GM12878 (cell line): ENCODE results near the gene SLC4A2. TPM values are rescaled to one million over a fixed set of nuclear protein-coding genes. Genes with fewer than 3 reads are reported as not detected.

Experiments
- ATAC-seq: fragments of 200-7000 bp; cut with Tn5 transposase; 3 replicates; pipeline ENCODE4 v1.9.1; 2020; ENCODE audit warnings: mild to moderate bottlenecking, moderate library complexity
- BruUV-seq: library from RNA; stranded (reverse); fragments of 400-500 nt; replicated peaks from 2 replicates; lab custom pipeline; 2021; lab: Mats Ljungman, UMichigan
- CTCF ChIA-PET: fragments of 300-600 bp; sonication (Branson Sonifier 250); formaldehyde crosslinking; extraction: SDS; loops from one replicate; lab custom pipeline; 2021; ENCODE audit warnings: inconsistent platforms; lab: Yijun Ruan, JAX
- POLR2A ChIA-PET: fragments of 350-600 bp; formaldehyde crosslinking; extraction: SDS; loops from one replicate; lab custom pipeline; 2021; ENCODE audit warnings: inconsistent platforms; lab: Charles Lee
- RAD21 ChIA-PET: fragments of 300-600 bp; sonication (Branson Sonifier 250); formaldehyde crosslinking; loops from one replicate; lab custom pipeline; 2023; ENCODE audit warnings: antibody characterized with exemption; ENCODE audit not compliant: unreplicated experiment; lab: Charles Lee
- SMC1A ChIA-PET: fragments of 300-600 bp; sonication (Branson Sonifier 250); formaldehyde crosslinking; loops from one replicate; lab custom pipeline; 2023; ENCODE audit not compliant: unreplicated experiment, uncharacterized antibody; lab: Charles Lee
- DNase-seq: peaks from one replicate; pipeline ENCODE4 v3.0.0-alpha.2; 2011; ENCODE audit warnings: low read depth, low spot score
- FAIRE-seq: peaks from 3 replicates; lab custom pipeline; 2011; peaks lifted over from hg19 to GRCh38; lab: Jason Lieb, UNC
- H2AFZ ChIP-seq: 2 replicates; pipeline ENCODE4 v1.6.0; 2011; ENCODE audit warnings: low read depth, low read length, control low read depth; ENCODE audit not compliant: control insufficient read depth
- H3K27ac ChIP-seq: 2 replicates; pipeline ENCODE4 v1.5.1; 2011; ENCODE audit warnings: control low read depth; ENCODE audit not compliant: control insufficient read depth, insufficient read depth
- H3K27me3 ChIP-seq, 2 experiments: replicated peaks in 1 of 2; 2 replicates each; pipeline versions ENCODE4 v1.6.0 to v1.6.1; 2011; ENCODE audit warnings: low read length in 1 of 2; ENCODE audit not compliant: control insufficient read depth in 2 of 2, insufficient read depth in 2 of 2
- H3K36me3 ChIP-seq, 2 experiments: 2 replicates each; pipeline ENCODE4 v1.5.1; 2011; ENCODE audit warnings: low read length in 1 of 2; ENCODE audit not compliant: control insufficient read depth in 2 of 2, insufficient read depth in 2 of 2
- H3K4me1 ChIP-seq: 2 replicates; pipeline ENCODE4 v1.6.1; 2011; ENCODE audit warnings: mild to moderate bottlenecking, low read length, moderate library complexity, mixed read lengths; ENCODE audit not compliant: control insufficient read depth, insufficient read depth
- H3K4me2 ChIP-seq: 2 replicates; pipeline ENCODE4 v1.6.0; 2011; ENCODE audit warnings: control low read depth; ENCODE audit not compliant: control insufficient read depth, insufficient read depth
- H3K4me3 ChIP-seq: fragments of 200-600 bp; sonication (generic); 2 replicates; pipeline ENCODE4 v1.5.1; 2016
- H3K79me2 ChIP-seq: 2 replicates; pipeline ENCODE4 v1.6.0; 2011; ENCODE audit warnings: low read length; ENCODE audit not compliant: control insufficient read depth, insufficient read depth
- H3K9ac ChIP-seq: 2 replicates; pipeline ENCODE4 v1.8.0; 2011; ENCODE audit warnings: low read length, control low read depth, mixed read lengths; ENCODE audit not compliant: control insufficient read depth, insufficient read depth
- H3K9me3 ChIP-seq: replicated peaks from 3 replicates; pipeline ENCODE4 v1.5.1; 2011; ENCODE audit warnings: mild to moderate bottlenecking, low read length; ENCODE audit not compliant: control insufficient read depth, insufficient read depth
- H4K20me1 ChIP-seq: 2 replicates; pipeline ENCODE4 v1.6.0; 2011; ENCODE audit not compliant: control insufficient read depth, insufficient read depth
- BHLHE40 ChIP-seq, 2 experiments: fragments of 450-650 bp in 1 of 2; IDR thresholded peaks; 2 replicates each; pipeline ENCODE4 v1.6.1; 2011 to 2017; ENCODE audit warnings: low read depth in 2 of 2, borderline replicate concordance in 1 of 2, improper control_type of control experiment in 1 of 2, low read length in 1 of 2, mild to moderate bottlenecking in 1 of 2
- STAT3 ChIP-seq: IDR thresholded peaks from 2 replicates; pipeline ENCODE4 v1.6.1; 2011; ENCODE audit warnings: low read depth, low read length, improper control_type of control experiment
- WGBS: methylation state at CpG from one replicate; pipeline ENCODE4 v1.1.6; 2016; ENCODE audit warnings: low lambda C conversion rate; ENCODE audit not compliant: insufficient replicate concordance, insufficient coverage; ENCODE audit errors: missing lambda C conversion rate; 5-methylcytosine and 5-hydroxymethylcytosine counted together
- in situ Hi-C: fragments of 300-500 bp; cut with MboI; formaldehyde crosslinking; loops from 9 replicates; pipeline ENCODE4 v1.14.3; 2018; ENCODE audit warnings: mixed read lengths
- intact Hi-C: fragments of 100-400 bp; cut with micrococcal nuclease; formaldehyde crosslinking; loops from one replicate; pipeline ENCODE4 v1.14.2; 2022; ENCODE audit not compliant: unreplicated experiment
- polyA plus RNA-seq, 11 experiments: library from polyadenylated mRNA; depleted of rRNA in 4 of 11; unstranded in 6 of 11; stranded (reverse) in 5 of 11; fragments of >200 nt; fragmentation: Nextera tagmentation in 4 of 11; fragmentation: Illumina TruSeq in 1 of 11; extraction: Ambion mirVana in 4 of 11; extraction: Trizol in 1 of 11; gene quantifications; 1 replicate in 1 of 11; 2 replicates in 10 of 11; pipeline versions ENCODE4 v1.2.1 to v1.2.3, GENCODE V29; 2011 to 2016; ENCODE audit warnings: inconsistent platforms in 2 of 11, missing spikeins in 2 of 11, low read depth in 1 of 11
- total RNA-seq, 4 experiments: library from RNA; depleted of rRNA in 3 of 4; stranded (reverse); fragments of >200 nt in 3 of 4; fragmentation: Illumina TruSeq in 1 of 4; extraction: Trizol in 1 of 4; gene quantifications; 2 replicates each; pipeline versions ENCODE4 v1.2.1 to v1.2.3, GENCODE V29; 2013 to 2021
- TF ChIP-seq, protein P1 (sequence below): fragments of 450-650 bp; IDR thresholded peaks from 2 replicates; pipeline ENCODE4 v1.6.1; 2017; ENCODE audit warnings: mild to moderate bottlenecking
- TF ChIP-seq, protein P2 (sequence below): fragments of 450-650 bp; IDR thresholded peaks from 2 replicates; pipeline ENCODE4 v1.6.1; 2014; ENCODE audit warnings: mild to moderate bottlenecking

SLC4A2 gene
- total and polyA plus RNA-seq, 10 of the 15 experiments (the other 5 are each of a cell fraction or from before 2014, with no cell fraction given): 2.7 to 78.6 (median 30.1) TPM

DNA sequence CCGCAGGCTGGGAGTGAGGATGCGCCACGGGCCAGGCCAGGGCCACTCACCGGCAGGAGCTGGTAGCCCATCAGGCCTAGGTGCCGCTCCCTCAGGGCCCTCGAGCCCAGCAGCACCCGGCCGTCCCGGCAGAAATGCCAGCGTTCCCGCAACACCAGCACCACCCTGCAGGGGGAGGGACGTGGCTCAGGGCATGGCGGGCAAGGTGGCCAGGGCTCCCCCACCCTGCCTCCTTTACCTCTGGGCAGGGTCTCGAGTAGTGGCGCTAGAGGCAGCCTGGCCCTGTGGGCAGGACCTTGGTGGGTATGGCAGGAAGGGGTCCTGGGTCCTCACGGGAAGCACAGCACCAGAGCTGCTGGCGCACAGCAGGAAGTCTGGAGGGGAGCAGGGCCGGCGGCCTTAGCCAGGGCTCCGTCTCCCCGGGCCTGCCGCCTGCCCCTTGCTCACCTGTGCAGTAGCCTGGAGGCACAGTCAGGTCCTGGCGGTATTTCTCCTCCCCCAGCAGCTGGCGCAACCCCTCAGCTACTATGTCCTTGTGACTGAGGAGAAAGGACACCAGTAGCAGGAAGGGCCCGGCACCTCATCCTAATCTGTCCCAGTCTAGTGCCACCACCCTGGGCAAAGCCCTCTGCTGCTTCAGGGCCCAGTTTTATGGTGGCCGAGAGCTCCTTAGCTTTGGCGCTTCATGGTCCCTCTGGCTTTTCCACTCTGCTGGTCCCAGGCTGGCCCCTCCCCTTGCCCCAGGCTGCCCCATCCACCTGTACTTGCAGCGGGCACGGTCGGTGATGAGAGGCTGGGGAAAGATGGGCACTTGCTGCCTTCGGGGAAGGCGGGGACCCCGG lies 17.7 kb downstream of the SLC4A2 start (continued):
- TF ChIP-seq, protein P1, sequence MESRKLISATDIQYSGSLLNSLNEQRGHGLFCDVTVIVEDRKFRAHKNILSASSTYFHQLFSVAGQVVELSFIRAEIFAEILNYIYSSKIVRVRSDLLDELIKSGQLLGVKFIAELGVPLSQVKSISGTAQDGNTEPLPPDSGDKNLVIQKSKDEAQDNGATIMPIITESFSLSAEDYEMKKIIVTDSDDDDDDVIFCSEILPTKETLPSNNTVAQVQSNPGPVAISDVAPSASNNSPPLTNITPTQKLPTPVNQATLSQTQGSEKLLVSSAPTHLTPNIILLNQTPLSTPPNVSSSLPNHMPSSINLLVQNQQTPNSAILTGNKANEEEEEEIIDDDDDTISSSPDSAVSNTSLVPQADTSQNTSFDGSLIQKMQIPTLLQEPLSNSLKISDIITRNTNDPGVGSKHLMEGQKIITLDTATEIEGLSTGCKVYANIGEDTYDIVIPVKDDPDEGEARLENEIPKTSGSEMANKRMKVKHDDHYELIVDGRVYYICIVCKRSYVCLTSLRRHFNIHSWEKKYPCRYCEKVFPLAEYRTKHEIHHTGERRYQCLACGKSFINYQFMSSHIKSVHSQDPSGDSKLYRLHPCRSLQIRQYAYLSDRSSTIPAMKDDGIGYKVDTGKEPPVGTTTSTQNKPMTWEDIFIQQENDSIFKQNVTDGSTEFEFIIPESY: 0 out of 2 replicates have a peak, but pooled peaks have one; percentile 28

GRCh38 chr7:151077705-151078232 lies 18.4 kb downstream of the SLC4A2 start:
- Histone ChIP-seq H3K27me3 (no peaks in the 10 kb centered on the region), H3K9ac (no peak overlapping the region), H3K4me1 (peaks cover 19% of the 10 kb centered on the region), H3K27ac (no peak overlapping the region), H3K9me3 (no peaks in the 10 kb centered on the region), H3K36me3 (peaks cover 0 to 17% of the 10 kb centered on the region in 2 experiments; a peak in 3 of 4 replicates), H2AFZ (no peak overlapping the region), H3K4me3 (no peak overlapping the region), H3K4me2 (no peak overlapping the region), H4K20me1 (no peaks in the 10 kb centered on the region; the same call in 1 of the 2 replicates), H3K79me2 (peaks cover 35% of the 10 kb centered on the region)
- FAIRE-seq (no peak), DNase-seq (no peak), ATAC-seq (no peak)
- 79% methylated on average over 8 of the region's 10 CpGs for WGBS
- TF ChIP-seq BHLHE40 (IDR thresholded peaks at IDR 0.05; ENCODE audit: borderline replicate concordance in 1 of 2, low read depth in 2 of 2, low read length in 1 of 2): 0 out of 4 replicates have a peak, but pooled peaks of 1 of the 2 experiments have one; percentile 45
- TF ChIP-seq, protein P2, sequence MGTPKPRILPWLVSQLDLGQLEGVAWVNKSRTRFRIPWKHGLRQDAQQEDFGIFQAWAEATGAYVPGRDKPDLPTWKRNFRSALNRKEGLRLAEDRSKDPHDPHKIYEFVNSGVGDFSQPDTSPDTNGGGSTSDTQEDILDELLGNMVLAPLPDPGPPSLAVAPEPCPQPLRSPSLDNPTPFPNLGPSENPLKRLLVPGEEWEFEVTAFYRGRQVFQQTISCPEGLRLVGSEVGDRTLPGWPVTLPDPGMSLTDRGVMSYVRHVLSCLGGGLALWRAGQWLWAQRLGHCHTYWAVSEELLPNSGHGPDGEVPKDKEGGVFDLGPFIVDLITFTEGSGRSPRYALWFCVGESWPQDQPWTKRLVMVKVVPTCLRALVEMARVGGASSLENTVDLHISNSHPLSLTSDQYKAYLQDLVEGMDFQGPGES: no peak
- TF ChIP-seq STAT3: no peak
- in situ Hi-C loops: no loop called here
- BruUV-seq: no TSS peak
- ChIA-PET RAD21 (no interaction called here), CTCF (interaction anchor here (0.6 kb wide), 1 partner anchor 17 kb away, joined by 4 read pairs; no protein-coding TSS in a partner anchor), POLR2A (no interaction called here), SMC1A (no interaction called here)
- intact Hi-C loops: no loop called here
